GM23338 (cell line): ENCODE measurements around the gene NUB1.

Source experiments
- CREB1 ChIP-seq: fragments of 250-450 bp; sonication (Bioruptor Pico); IDR thresholded peaks from 2 replicates; pipeline ENCODE4 v1.5.0; 2020; ENCODE audit warnings: low read depth, mild to moderate bottlenecking, moderate library complexity
- EZH2 ChIP-seq: fragments of 200-600 bp; sonication (generic); IDR thresholded peaks from one replicate; pipeline ENCODE4 v1.8.0; 2017; ENCODE audit warnings: antibody characterized with exemption, mild to moderate bottlenecking, low read depth; ENCODE audit not compliant: unreplicated experiment
- EZH2phosphoT487 ChIP-seq: fragments of 200-600 bp; sonication (generic); IDR thresholded peaks from one replicate; pipeline ENCODE4 v1.8.1; 2018; ENCODE audit warnings: antibody characterized with exemption; ENCODE audit not compliant: unreplicated experiment
- JUNB ChIP-seq: IDR thresholded peaks from one replicate; pipeline ENCODE4 v1.6.1; 2016; ENCODE audit warnings: antibody characterized with exemption; ENCODE audit not compliant: unreplicated experiment
- NANOG ChIP-seq: IDR thresholded peaks from 2 replicates; pipeline ENCODE4 v1.6.1; 2016; ENCODE audit warnings: antibody characterized with exemption, borderline replicate concordance
- POLR2AphosphoS5 ChIP-seq: IDR thresholded peaks from 2 replicates; pipeline ENCODE4 v1.6.1; 2016; ENCODE audit warnings: antibody characterized with exemption, low read depth
- STAT1 ChIP-seq: IDR thresholded peaks from one replicate; pipeline ENCODE4 v1.6.1; 2016; ENCODE audit warnings: antibody characterized with exemption; ENCODE audit not compliant: unreplicated experiment
- ZNF114 ChIP-seq: fragments of 250-450 bp; sonication (Bioruptor Pico); IDR thresholded peaks from 2 replicates; pipeline ENCODE4 v1.5.0; 2020; ENCODE audit warnings: mild to moderate bottlenecking, moderate library complexity
- ZNF331 ChIP-seq: fragments of 250-450 bp; sonication (Bioruptor Pico); IDR thresholded peaks from 2 replicates; pipeline ENCODE4 v1.5.0; 2020; ENCODE audit warnings: low read depth, mild to moderate bottlenecking, moderate library complexity
- TF ChIP-seq, protein P1 (sequence below): IDR thresholded peaks from 2 replicates; pipeline ENCODE4 v1.6.1; 2016; ENCODE audit warnings: antibody characterized with exemption
- TF ChIP-seq, protein P2 (sequence below), 2 experiments: fragments of 200-600 bp in 1 of 2; sonication (generic) in 1 of 2; conservative IDR thresholded peaks; 2 replicates each; pipeline versions ENCODE4 v1.5.1 to v1.6.1; 2016 to 2017; ENCODE audit warnings: antibody characterized with exemption in 2 of 2, low read depth in 2 of 2, mild to moderate bottlenecking in 2 of 2, moderate library complexity in 1 of 2
- TF ChIP-seq, protein P3 (sequence below): IDR thresholded peaks from one replicate; pipeline ENCODE4 v1.6.1; 2018; ENCODE audit warnings: antibody characterized with exemption; ENCODE audit not compliant: unreplicated experiment

DNA sequence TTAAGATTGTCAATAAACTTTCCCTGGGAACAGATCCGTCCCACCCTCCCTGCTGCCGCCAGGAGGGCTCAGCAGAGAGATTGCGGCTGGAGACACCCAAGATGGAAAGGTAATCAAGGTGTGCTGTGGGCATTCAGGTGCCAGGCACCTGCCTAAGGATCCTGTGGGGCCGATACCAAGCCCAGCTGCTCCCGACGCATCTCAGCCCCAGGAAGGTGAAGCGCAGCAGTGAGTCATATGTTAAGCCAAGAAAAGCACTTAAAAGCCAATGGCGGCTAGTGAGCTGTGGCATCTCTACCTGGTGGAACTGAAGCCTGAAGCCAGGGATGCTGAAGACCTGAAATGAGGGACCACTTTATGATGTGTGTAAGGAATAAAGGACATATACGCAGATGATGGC is 62.2 kb downstream of the NUB1 start:
- TF ChIP-seq, protein P1, sequence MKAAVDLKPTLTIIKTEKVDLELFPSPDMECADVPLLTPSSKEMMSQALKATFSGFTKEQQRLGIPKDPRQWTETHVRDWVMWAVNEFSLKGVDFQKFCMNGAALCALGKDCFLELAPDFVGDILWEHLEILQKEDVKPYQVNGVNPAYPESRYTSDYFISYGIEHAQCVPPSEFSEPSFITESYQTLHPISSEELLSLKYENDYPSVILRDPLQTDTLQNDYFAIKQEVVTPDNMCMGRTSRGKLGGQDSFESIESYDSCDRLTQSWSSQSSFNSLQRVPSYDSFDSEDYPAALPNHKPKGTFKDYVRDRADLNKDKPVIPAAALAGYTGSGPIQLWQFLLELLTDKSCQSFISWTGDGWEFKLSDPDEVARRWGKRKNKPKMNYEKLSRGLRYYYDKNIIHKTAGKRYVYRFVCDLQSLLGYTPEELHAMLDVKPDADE: no peak
- TF ChIP-seq, protein P2, sequence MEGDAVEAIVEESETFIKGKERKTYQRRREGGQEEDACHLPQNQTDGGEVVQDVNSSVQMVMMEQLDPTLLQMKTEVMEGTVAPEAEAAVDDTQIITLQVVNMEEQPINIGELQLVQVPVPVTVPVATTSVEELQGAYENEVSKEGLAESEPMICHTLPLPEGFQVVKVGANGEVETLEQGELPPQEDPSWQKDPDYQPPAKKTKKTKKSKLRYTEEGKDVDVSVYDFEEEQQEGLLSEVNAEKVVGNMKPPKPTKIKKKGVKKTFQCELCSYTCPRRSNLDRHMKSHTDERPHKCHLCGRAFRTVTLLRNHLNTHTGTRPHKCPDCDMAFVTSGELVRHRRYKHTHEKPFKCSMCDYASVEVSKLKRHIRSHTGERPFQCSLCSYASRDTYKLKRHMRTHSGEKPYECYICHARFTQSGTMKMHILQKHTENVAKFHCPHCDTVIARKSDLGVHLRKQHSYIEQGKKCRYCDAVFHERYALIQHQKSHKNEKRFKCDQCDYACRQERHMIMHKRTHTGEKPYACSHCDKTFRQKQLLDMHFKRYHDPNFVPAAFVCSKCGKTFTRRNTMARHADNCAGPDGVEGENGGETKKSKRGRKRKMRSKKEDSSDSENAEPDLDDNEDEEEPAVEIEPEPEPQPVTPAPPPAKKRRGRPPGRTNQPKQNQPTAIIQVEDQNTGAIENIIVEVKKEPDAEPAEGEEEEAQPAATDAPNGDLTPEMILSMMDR (conservative IDR thresholded peaks at IDR 0.05; ENCODE audit: low read depth in 2 of 2): no peak
- no peak for TF ChIP-seq CREB1
- TF ChIP-seq EZH2phosphoT487: no peak
- TF ChIP-seq EZH2: no peak
- no peak for TF ChIP-seq POLR2AphosphoS5
- TF ChIP-seq STAT1: no peak
- TF ChIP-seq, protein P3, sequence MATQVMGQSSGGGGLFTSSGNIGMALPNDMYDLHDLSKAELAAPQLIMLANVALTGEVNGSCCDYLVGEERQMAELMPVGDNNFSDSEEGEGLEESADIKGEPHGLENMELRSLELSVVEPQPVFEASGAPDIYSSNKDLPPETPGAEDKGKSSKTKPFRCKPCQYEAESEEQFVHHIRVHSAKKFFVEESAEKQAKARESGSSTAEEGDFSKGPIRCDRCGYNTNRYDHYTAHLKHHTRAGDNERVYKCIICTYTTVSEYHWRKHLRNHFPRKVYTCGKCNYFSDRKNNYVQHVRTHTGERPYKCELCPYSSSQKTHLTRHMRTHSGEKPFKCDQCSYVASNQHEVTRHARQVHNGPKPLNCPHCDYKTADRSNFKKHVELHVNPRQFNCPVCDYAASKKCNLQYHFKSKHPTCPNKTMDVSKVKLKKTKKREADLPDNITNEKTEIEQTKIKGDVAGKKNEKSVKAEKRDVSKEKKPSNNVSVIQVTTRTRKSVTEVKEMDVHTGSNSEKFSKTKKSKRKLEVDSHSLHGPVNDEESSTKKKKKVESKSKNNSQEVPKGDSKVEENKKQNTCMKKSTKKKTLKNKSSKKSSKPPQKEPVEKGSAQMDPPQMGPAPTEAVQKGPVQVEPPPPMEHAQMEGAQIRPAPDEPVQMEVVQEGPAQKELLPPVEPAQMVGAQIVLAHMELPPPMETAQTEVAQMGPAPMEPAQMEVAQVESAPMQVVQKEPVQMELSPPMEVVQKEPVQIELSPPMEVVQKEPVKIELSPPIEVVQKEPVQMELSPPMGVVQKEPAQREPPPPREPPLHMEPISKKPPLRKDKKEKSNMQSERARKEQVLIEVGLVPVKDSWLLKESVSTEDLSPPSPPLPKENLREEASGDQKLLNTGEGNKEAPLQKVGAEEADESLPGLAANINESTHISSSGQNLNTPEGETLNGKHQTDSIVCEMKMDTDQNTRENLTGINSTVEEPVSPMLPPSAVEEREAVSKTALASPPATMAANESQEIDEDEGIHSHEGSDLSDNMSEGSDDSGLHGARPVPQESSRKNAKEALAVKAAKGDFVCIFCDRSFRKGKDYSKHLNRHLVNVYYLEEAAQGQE: no peak
- TF ChIP-seq NANOG: no peak
- no peak for TF ChIP-seq JUNB
- TF ChIP-seq ZNF114: no peak
- no peak for TF ChIP-seq ZNF331 (CRISPR knock-in tag)
